ENCODE measurements around the gene ZNF808.
A peak's percentile ranks its signal among the peaks of the same experiment; 100 is the strongest.
"Not testable (repeated sequence)": the region's sequence is repeated elsewhere in the genome, so short reads cannot be mapped to it uniquely, and the experiment has no call there.

Gene ZNF808

DNA sequence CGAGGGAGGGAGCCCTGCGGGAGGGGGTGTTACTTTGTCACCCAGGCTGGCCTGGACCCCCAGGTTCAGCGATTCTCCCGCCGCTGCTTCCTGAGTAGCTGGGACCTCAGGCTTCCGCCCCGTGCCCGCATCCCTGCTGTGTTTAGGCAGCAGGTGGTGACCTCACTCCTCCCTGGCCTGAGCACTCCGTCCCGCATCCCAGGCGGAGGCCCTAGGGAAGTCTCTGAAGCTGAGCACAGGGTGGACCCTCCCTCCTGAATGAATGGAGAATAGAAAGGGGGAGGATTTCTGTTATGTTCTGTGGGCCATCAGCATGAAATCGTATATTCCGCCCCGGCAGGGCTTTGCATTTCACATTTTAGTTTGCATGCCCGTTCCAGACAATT, 7.9 kb downstream of the ZNF808 start:
- intact Hi-C loops (cut with DNase I) = not testable (repeated sequence)
- peak in 2 of 10 donors; percentile 2 to 84 for DNase-seq

DNA sequence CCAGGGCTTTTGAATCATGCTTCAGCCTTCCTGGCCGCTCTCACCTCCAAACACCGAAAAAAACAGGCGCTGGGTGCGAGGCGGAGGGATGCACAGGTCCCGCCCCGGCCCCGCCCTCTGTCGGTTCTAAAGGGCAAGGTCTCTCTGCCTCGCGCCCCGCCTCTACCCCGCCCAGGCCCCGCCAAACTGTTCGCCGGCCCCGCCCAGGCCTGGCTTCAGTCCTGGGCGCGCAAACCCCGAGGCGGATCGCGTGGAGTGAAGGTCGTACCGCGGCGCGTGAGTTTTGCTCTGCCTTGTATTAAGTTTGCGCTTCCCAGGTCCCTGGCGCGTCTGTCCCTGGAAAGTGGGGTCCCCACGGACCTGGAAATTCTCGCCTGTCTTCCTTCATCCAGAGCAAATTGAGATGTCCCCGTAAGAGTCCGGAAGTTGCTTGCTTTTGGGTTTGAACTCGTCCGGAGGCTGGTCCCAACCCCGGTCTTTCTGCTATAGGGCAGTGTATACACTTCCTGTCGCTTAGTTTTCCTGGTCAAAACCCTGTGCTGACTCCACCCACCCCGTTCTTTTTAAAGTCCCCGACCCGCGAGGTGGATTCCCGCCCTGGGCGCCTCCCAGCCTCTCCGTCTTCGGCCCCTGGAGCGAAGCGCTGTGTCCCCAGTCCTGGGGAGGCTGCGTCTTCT, 8.4 kb downstream of the ZNF808 start:
- intact Hi-C loops (cut with DNase I) = no loop called here
- peak; percentile 37 to 94 (median 72) for DNase-seq

DNA sequence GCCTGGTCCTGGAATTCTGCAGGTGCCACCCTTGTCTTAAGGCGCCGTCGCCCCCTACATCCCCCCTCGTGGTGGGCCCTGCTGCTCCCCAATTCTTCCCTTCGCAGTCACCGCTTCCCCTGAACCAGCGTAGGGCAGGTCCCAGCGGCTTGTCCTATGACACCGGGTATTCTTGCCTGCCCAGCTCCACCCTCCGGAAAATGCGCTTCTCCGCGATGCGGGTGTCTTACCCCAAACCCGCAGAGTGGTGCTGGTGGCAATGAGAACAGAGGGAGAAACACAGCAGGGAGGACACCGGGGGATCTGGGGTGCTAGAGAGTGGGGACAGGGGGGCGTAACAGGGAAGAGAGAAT, 9.0 kb downstream of the ZNF808 start:
- intact Hi-C loops (cut with DNase I) = no loop called here
- peak in 2 of 10 donors; percentile 79 to 83 for DNase-seq

DNA sequence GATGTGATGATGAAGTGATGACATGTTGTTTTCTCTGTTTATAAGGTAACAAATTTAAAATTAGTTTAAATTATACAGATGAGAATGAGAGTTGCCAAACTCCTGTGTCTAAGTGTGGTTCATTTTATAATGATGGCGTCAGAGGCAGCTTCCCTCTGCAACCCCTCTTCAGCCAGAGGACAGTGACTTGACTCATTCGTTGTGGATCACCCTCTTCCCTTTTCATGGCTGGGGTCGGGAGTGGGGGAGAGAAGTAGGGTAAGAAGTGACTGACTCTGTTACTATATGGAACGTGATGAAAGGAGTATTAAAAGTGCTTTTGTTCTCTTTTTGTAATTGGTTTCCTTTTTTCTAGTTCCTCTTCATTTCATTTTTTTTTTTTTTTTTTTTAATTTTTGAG, 11.3 kb downstream of the ZNF808 start:
- DNase-seq; intact Hi-C loops (cut with DNase I): not testable (repeated sequence)

DNA sequence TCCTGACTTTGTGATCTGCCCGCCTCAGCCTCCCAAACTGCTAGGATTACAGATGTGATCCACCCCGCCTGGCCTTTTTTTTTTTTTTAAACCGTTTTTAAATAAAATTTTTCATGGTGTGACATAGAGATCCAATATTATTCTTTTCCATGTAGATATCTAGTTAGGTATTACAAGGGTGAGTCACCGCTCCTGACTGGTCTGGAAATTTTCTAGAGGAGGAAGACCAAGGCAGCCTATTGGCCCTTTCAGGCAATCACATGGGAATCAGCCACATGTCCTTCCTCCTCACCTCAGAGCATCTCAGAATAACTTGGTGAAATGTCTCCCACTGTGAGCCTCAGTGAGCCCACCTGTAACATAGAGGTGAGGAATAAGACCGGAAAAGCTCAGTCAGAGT, 13.7 kb downstream of the ZNF808 start:
- intact Hi-C loops (cut with DNase I); DNase-seq: not testable (repeated sequence)

DNA sequence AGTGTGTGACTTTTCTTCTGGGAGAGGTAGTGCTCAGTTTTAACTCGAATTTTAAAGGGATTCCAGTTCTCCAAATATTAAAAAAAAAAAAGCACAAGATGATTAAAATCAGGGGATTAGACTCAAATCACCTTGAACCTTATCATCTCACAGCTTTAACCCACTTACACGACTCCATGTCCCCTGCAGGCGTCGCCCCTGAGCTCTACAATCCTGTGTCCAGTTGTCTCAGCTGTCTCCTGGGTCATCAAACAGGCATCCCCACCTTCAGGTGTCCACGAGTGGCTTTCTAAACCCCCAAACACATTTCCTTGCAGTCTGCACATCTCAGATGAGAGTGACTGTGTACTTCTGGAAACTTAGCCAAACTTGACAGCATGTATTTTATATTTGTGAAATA, 14.1 kb downstream of the ZNF808 start:
- intact Hi-C loops (cut with DNase I) = no loop called here
- DNase-seq = no peak

DNA sequence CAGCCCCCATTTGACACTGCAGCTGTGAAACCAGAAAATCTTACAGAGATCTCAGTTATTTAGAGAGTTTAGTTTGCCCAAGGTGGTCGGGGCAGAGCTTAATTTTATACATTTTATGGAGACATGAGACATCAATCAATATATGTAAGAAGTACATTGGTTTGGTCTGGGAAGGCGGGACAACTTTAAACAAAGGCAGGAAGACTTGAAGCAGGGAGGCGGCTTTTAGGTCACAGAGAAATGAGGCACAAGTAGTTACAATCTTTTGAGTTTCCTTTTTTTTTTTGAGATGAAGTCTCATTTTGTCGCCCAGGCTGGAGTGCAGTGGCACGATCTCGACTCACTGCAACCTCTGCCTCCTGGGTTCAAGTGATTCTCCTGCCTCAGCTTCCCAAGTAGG, 15.1 kb downstream of the ZNF808 start:
- DNase-seq; intact Hi-C loops (cut with DNase I): not testable (repeated sequence)

DNA sequence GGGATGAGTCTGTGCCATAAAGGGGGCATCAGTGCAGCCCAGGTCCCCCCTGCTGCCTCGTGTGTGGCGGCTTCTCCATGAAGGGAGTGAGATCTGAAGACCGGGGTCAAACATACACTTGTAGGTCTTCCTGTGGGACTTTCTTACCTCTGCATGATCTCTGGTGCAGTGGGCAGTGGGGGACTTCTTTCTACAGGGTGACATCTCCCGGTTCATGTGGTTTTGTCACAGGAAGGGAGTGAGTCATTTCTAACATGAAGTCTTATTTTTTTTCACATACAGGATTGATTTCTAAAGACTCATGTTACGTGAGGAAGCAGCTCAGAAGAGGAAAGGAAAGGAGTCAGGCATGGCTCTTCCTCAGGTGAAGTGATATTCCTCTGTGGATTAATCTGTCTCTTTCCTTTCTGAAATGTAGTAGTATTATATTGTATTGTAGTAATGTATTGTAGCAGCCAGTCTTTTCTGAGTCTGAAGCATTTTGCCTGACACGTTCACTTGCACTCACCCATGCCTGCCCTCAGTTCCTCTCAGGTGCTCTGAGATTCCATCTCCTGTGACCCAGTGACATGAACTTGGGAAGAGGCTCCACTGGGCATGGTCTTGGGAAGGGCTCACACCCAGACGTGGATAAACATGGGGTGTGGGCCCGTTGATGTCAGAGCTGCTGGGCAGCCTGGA, 15.7 kb downstream of the ZNF808 start:
- DNase-seq = no peak
- intact Hi-C loops (cut with DNase I) = no loop called here

DNA sequence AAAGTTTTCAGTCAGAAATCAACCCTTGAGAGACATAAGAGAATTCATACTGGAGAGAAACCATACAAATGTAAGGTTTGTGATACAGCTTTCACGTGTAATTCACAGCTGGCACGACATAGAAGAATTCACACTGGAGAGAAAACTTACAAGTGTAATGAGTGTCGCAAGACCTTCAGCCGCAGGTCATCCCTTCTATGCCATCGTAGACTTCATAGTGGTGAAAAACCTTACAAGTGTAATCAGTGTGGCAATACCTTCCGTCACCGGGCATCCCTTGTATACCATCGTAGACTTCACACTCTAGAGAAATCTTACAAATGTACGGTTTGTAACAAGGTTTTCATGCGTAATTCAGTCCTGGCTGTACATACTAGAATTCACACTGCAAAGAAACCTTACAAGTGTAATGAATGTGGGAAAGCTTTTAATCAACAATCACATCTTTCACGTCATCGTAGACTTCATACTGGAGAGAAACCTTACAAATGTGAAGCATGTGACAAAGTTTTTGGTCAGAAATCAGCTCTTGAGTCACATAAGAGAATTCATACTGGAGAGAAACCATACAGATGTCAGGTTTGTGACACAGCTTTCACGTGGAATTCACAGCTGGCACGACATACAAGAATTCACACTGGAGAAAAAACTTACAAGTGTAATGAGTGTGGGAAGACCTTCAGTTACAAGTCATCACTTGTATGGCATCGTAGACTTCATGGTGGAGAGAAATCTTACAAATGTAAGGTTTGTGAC, 26.9 kb downstream of the ZNF808 start:
- intact Hi-C loops (cut with DNase I) = no loop called here
- DNase-seq = no peak

DNA sequence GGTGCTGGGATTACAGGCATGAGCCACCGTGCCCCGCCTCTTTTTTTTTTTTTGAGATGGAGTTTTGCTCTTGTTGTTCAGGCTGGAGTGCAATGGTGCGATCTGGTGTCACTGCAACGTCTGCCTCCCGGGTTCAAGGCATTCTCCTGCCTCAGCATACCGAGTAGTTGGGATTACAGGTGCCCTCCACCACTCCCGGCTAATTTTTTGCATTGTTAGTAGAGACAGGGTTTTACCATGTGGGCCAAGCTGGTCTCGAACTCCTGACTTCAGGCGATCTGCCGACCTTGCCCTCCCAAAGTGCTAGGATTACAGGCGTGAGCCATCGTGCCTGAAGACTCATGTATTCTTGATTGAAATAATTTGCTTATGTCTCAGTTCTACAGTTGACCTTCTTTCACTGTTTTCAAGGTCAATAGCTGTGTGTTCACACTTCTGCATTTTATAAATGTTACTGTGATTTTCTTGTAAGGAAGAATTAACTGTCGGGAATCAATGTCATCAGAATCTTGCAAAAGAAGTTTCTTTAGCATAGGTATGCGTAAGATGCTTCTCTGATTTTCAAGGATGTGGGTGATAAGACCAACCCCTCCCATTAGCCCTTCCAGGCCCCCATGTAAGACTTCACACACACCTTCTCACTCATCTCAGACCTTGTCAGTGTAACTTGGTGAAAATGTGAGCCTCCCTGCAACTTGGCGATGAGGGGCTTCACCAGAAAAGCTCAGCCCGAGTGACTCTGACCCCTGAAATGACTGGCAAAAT, 29.9 kb downstream of the ZNF808 start:
- no peak for DNase-seq

DNA sequence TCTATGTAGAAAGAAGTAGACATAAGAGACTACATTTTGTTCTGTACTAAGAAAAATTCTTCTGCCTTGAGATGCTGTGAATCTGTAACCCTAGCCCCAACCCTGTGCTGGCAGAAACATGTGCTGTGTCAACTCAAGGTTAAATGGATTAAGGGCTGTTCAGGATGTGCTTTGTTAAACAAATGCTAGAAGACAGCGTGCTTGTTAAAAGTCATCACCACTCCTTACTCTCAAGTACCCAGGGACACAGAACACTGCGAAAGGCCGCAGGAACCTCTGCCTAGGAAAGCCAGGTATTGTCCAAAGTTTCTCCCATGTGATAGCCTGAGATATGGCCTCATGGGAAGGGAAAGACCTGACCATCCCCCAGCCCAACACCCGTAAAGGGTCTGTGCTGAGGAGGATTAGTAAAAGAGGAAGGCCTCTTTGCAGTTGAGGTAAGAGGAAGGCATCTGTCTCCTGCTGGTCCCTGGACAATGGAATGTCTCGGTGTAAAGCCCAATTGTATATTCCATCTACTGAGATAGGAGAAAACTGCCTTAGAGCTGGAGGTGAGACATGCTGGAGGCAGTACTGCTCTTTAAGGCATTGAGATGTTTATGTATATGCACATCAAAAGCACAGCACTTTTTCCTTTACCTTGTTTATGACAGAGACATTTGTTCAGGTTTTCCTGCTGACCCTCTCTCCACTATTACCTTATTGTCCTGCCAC, 31.4 kb downstream of the ZNF808 start:
- intact Hi-C loops (cut with DNase I); DNase-seq: not testable (repeated sequence)

More for the DNA sequence above, 29.9 kb downstream of the ZNF808 start:
- intact Hi-C loops (cut with DNase I) = no loop called here

DNA sequence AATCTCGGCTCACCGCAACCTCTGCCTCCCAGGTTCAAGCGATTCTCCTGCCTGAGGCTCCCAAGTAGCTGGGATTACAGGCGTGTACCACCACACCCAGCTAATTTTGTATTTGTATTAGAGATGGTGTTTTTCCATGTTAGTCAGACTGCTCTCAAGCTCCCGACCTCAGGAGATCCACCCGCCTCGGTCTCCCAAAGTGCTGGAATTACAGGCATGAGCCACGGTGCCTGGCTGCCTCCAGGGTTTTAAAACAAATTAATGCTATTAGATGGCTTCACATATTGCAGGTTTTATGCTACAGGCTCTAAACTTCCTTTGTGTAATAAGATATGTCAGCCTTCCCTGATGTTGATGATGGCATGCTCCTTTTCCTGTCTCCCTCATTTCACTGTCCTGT, 34.1 kb downstream of the ZNF808 start:
- intact Hi-C loops (cut with DNase I); DNase-seq: not testable (repeated sequence)

DNA sequence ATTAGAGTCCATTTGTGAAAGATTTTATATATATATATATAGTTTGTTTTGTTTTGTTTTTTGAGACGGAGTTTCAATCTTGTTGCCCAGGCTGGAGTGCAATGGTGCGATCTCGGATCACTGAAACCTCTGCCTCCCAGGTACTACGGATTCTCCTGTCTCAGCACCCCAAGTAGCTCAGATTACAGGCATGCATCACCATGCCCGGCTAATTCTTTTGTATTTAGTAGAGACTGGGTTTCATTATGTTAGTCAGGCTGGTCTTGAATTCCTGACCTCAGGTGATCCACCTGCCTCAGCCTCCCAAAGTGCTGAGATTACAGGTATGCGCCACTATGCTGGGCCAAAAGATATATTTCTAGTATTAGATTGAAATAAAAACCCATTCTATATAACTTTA, 38.7 kb downstream of the ZNF808 start:
- intact Hi-C loops (cut with DNase I) = no loop called here
- no peak for DNase-seq

DNA sequence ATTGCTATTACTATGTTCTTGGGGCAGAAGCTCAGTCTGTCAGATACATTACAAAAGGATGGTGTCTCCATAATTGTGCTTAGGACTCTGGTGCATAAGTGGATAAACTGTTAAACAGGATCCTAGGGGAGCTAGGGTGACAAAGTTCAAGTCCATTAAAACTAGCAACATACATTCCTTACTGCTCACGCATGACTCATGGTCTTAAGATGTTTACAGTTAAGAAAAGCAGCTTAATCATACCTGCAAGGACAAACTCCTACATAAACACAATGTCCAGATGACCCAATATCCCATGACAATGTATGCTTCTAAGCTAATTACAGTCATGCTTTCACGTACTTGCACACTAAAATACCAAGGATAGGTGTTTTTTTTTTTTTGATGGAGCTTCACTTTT, 39.1 kb downstream of the ZNF808 start:
- intact Hi-C loops (cut with DNase I) = no loop called here
- DNase-seq = no peak

DNA sequence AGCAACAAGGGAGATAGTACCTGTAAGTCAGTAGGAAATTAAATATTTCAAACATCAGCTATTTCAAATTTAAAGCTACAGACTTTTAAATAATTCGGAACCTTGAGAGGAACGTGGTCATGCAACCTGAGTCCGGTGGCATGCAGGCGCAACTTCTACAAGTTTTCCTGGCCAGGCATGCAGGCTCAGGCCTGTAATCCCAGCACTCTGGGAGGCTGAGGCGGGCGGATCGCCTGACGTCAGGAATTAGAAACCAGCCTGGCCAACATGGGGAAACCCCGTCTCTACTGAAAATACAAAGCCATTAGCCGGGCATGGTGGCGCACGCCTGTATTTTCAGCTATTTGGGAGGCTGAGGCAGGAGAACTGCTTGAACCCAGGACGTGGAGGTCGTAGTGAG, 40.5 kb downstream of the ZNF808 start:
- no peak for DNase-seq
- intact Hi-C loops (cut with DNase I) = no loop called here

DNA sequence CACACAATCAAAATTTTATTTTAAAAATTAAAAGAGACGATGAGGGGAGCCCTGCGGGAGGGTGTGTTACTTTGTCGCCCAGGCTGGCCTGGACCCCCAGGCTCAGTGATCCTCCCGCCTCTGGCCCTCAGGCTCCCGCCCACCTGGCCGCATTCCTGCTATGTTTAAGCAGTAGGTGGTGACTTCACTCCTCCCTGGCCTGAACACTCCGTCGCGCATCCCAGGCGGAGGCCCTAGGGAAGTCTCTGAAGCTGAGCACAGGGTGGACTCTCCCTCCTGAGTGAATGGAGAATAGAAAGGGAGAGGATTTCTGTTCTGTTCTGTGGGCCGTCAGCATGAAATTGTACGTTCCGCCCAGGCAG, 42.2 kb downstream of the ZNF808 start:
- intact Hi-C loops (cut with DNase I) = not testable (repeated sequence)
- peak in 6 of 10 donors; percentile 9 to 90 (median 50) for DNase-seq

DNA sequence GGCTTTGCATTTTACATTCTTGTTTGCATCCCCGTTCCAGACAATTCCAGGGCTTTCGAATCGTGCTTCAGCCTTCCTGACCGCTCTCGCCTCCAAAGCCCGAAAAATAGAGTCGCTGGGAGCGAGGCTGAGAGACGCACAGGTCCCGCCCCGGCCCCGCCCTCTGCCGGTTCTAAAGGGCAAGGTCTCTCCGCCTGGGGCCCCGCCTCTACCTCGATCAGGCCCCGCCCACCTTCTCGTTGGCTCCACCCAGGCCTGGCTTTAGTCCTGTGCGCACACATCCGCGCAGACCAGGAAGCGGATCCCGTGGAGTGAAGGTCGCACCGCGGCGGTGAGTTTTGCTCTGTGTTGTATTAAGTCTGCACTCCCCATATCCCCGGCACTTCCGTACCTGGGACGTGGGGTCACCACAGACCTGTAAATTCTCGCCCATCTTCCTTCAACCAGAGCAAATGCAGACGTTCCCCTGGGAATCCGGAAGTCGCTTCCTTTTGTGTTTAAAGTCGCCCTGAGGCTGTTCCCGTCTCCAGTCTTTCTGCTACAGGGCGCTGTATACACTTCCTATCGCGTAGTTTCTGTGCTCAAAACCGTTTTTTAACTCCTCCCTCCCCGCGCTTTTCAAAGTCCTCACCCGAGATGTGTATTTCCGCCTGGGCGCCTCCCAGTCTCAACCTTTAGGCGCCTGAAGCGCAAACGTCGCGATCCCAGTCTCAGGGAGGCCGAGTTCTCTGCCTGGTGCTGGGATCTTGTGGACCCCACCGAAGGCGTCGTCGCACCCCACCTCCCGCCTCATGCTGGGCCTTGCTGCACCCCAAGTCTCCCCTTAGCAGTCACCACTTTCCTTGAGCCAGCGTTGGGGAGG, 42.8 kb downstream of the ZNF808 start, which contains the start of gene ZNF701:
Gene ZNF701, plus strand, starts transcription at position 288 of the 862 bp plus-strand sequence. CDS start 3,861 bp downstream, outside the sequence.
- intact Hi-C loops (cut with DNase I) = loop anchor here (1.0 kb wide), 1 partner anchor 43 kb away; the partner anchor contains the start of gene ZNF808
- peak; percentile 89 to 99 (median 96) for DNase-seq

DNA sequence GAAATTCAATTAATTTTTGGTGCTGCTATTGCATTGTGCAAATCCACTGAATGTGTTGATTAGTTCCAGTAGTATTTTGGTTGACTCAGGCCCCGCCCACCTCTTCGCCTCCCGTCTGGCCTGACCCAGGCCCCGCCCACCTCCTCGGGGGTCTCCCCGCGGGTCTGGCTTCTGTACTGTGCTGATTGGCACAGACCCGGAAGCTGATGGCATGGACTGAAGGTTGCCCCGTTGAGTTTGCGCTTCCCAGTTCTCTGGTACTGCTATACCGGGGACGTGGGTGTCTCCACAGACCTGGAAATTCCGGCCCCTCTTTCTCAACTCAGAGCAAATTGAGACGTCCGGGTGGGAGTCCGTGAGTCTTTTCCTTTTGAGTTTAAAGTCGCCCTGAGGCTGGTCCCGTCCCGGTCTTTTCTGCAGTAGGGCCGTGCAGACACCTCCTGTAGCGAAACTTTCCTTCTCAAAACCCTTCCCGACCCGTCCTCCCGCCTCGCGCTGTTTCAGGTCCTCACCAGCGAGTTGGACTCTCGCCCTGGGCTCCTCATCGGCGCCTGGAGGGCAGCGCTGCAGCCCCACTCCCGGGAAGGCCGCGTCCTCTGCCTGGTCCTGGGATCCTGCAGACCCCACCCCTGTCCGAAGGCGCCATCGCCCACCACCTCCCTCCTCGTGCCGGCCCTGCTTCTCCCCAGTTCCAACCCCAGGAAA, 57.4 kb downstream of the ZNF808 start:
- intact Hi-C loops (cut with DNase I) = no loop called here
- no peak for DNase-seq
